DMS53 (cell line): ENCODE results near the gene IL17D.

Source experiments
- DNase-seq: peaks from one replicate; lab custom pipeline; 2025; lab: John Stamatoyannopoulos, UW

The IL17D gene

DNA sequence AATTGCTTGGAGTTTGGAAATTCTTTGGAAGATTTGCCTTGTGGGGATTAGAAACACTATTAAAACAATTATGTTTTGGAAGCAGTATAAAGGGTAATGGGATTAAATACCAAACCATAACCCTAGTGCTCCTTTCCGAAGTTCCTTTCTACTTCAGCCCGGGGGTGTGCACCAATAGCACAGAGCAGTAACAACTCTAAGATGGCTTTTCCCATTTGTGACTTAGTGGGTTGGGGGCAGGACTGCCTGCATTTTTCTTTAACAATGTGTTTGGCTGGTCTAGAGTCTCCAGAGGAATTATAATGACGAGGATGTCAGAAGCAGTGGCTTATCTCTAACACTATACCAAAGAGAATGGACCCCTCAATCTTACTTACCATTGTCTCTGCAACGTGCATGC, 11.9 kb upstream of the IL17D start:
- DNase-seq, result no peak

DNA sequence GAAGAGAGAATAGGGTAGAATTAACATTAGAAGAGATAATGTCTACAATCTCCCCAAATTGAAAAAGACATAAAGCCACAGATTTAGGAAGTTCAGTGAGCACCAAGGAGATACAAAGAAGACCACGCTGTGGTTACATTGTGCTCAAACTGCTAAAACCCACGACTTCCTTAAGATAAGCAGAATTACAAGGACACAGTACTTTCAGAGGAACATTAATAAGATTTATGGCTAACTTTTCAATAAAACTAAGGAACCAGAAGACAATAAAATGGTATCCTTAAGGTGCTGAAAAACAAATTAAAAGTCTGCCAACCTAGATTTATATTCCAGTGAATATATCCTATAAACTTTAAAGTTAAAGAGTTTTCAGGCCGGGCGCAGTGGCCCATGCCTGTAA, 7.4 kb upstream of the IL17D start:
- no peak for DNase-seq

DNA sequence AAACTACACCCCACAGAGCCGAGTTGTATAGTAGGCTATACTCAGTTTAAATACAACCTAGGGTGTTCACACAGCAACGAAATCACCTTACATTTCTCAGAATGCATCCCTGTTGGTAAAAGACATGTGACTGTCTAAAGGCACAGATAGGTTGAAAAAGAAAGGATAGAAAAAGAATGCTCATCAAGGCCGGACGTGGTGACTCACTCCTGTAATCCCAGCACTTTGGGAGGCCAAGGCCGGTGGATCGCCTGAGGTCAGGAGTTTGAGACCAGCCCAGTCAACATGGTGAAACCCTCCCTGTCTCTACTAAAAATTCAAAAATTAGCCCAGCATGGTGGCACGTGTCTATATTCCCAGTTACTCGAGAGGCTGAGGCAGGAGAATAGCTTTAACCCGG, 3.8 kb upstream of the IL17D start:
- no peak for DNase-seq

DNA sequence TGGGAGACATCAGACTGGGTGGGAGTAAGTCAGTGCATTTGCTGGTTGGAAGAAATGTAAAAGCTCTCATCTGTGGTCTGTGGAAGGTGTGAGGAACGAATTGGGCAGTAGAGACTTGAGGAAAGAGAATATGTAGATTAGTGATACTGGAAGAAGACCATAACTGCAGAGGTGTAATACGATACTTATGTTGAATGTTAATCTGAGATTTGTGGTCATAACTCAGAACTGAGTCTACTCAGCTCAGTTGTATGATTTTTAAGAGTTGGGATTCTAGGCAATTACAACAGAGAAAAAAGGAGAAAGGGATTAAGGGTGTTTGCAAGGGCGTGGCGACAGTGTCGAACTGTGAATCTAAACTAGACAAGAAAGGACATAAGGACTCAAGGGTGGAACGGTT, 3.2 kb upstream of the IL17D start:
- no peak for DNase-seq

DNA sequence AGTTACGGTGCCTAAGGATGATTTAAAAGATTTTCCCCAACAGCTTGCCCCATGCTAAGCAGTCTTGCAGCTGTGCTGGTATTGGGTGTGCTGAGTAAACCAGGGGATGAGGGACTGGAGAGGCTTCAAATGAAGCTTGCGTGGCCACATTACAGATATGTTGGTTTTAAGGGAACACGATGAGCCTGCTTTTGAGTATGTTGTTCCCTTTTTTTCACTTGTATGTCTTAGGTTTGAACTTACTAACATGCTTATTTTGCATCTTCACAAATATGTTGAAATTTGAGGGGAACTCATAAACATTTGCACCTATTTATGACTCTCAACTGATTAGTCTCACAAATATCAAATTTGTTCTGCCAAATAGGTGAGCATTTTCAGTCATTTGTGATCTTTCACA, 2.0 kb upstream of the IL17D start:
- DNase-seq, result no peak

DNA sequence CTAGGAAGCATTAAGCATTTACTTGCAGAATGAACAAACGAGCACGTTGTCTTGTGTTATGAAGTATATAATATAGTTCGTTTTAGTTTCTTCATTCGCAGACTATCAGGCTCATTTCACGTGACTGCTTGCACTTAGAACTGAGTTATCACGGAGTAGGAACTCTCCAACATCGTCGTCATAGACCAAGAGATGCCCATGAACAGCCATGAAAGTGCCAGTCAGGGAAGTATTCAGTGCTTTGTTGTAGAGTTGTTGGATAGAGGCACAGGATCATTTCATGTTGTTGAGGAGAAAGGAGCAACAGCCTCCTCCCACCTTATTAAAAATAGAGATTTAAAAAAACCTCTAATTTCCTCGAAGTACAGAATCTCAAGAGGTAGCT, 977 bp upstream of the IL17D start:
- DNase-seq, result peak; percentile 37

DNA sequence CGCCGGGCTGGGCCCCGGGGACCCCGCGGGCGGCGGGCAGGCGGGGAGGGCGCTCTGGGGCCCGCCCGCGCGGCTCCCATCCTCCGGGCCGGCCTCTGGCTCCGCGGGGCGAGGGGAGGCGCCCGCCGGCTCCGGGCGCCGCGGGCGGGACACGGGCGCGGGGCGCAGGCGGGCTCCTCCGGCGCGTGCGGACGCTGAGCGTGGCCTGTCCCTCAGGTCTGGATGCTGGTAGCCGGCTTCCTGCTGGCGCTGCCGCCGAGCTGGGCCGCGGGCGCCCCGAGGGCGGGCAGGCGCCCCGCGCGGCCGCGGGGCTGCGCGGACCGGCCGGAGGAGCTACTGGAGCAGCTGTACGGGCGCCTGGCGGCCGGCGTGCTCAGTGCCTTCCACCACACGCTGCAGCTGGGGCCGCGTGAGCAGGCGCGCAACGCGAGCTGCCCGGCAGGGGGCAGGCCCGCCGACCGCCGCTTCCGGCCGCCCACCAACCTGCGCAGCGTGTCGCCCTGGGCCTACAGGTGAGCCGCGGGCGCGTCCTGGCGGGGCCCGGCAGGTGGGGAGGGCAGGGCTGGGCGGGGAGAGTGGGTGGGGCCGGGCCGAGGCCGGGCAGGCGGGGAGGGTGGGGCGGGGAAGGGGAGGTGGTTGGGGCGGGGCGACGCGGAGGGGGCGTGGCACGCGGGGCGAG, 420 bp downstream of the IL17D start:
- peak; percentile 97 for DNase-seq

DNA sequence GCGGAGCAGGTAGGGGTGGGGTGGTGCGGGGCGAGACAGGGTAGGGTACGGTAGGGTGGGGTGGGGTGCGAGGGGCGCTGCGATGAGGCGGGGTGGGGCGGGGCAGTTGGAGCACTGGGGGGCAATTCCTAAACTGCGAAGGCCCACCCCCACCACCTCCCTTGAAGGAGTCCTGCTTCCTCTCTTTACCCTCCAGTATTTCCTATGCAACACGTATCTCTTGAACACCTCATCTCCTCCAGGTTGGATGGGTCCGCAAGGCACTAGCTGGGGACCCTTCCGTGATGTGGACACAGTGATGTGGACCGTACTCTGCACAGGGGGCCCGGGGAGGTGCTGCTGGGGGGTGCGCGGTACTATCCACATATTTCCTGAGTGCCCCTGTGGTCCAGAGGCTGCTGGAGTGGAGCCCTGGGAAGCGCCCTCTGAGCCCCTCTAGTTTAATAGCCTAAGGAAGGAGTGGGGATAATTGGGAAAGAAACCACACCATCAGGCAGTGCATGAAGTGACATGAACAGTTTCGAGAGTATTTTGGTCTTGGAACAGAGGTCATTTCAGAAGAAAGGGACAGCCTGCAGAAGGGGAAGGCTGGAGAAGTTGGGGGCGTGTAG, 1.1 kb downstream of the IL17D start:
- DNase-seq, result no peak

DNA sequence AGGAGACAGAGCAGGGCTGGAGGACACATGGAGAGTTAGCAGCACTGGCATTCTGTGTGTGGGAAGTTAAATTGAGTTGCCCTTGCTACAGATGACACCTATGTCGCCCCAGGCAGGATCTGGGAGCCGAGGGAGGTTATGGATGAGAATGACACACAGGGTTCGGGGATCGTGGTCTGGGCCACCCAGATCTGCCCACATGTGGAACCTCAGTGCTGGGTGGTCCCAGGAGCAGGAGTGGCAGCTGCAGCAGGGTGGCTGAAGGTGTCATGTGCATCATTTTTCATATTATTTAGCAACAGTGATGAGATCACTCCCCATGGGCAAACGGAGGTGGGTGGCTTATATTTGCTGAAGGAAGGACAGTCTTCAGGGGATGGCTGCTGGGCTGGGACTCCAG, 3.2 kb downstream of the IL17D start:
- DNase-seq, result no peak

DNA sequence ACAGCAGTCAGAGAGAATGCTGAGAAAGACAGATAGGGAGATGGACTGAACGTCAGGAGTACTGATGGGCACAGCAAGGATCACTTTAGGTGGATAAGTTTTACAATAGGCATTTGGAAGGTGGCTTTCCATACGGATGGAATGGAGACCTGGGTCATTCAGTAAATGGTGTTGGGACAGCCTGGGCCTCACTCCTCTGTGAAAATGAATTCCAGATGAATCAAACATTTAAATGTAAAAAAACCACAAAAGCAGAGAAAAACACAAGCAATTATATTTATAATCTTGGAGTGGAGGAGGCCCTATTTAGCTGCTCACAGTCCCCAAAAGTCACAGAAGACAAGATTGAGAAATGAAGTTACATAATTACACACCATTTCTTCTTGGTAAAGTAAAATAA, 4.7 kb downstream of the IL17D start:
- DNase-seq, result no peak

DNA sequence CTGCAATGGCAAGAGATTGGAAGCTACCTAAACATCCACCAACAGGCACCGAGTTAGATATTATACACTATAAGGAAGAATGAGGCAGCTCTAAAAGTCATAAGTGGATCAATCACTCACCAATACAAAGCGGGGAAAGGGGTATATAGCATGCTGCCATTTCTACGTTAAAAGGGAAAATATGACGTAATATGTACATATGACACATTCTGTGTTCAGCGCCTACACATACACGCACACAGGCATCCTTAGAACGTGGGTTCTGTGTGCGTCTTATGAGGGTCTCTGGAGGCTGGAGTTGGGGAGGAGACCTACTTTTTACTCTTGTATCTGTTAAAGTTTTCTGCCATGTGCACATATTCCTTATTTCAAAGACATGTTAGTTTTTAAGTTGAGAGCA, 5.9 kb downstream of the IL17D start:
- DNase-seq, result no peak

DNA sequence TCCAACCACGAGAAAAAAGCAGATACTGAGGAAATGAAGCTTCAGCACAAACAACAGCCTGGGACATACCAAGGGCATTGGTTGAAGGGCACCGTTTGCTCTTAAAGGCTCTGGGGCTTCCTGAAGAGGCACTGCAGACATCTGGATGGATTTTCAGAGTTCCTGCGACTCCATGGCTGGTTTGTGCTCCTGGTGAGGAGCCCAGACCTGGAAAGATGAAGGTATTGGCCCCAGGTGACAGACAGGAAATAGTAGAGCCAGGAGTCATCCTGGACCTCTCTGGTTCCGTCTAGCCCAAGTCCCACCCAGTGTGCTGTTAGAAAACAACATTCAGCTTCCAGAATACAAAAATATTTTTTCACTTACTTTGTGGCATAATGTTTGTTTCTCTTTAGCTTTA, 6.3 kb downstream of the IL17D start:
- DNase-seq, result no peak

DNA sequence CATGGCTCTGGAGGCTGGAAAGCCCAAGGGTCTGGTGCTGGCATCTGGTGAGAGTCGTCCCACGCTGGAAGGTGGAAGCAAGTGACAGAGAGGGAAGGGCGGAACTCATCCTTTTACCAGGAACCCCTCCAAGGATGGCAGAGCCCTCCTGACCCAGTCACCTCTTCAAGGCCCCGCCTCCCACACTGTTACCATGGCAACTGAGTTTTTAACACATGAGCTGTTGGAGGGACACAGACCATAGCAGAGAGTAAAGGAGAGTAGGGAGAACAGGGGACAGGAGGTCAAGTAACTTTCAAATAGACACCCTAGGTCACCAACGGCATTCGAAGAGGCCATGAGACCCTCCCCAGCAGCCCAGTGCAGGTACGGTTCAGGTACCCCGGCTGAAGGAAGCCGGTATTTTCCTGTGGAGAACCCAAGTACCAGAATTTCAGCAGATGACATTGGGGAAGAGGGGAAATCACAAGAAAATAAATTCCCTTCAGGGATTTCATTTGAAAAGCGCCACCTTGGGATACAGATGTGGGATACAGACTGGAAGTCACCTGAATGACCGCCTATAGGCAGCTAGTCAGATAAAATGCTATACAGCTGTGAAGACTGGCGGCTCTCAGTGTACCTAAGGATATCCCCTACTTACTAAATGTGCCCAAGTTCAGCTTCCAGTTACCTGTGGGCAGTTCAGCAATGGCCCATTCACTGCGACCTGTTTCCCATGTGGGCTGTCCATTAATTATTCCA, 8.0 kb downstream of the IL17D start:
- DNase-seq, result peak; percentile 56

DNA sequence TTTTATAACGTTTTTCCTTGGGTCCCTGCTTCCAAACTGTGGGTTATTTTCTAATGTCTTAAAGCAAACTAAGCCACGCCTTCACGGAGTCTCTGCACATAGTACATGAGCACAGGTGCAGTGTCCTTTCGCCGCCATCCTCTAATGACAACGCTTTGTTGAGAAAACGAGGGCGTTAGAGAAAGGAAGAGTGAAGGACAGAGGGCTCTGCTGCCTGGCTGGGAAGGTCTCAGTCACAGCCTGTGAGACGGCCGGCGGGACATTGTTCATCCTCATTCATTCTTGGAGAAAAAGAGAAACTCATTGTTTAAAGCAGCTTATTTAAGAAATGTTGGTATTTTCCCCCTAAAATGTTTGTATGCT, 9.5 kb downstream of the IL17D start:
- peak; percentile 51 for DNase-seq

DNA sequence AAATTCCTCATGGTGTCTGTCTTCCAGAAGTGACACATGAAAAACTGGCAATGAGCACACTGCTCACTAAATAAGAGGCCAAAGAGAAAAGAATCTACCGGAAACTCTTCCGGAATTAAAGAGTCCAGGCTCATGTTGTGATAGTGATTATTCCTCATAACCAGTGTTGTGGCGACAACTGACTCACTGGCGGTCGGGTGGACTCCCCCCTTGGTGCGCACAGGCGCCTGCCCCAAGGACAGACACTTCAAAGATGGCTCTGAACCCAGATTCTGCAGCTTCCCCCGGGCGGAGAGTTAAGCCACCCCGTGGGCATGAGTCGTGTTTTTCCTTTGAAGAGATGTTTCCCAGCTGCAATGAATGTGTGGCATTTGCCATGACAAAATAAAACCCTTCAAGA, 10.3 kb downstream of the IL17D start:
- no peak for DNase-seq

DNA sequence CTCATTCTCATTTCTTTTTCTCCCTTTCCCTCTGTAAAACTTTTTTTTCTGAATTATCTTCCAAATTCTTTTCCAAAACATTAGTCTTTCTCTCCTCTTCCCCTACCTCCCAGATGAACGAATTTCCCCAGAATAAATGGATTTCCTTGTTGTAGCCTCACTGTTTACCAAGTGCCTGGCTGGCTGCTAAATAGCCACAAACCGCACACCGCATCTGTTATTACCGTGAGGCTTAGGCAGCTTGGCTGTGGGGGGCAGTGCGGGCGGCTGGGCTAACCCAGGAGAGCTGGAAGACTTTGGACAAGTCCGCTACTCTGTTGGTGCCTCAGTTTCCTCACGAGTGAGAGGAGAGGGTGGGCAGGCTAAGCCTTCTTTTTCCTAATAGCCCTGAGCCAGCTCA, 10.7 kb downstream of the IL17D start:
- DNase-seq, result no peak

DNA sequence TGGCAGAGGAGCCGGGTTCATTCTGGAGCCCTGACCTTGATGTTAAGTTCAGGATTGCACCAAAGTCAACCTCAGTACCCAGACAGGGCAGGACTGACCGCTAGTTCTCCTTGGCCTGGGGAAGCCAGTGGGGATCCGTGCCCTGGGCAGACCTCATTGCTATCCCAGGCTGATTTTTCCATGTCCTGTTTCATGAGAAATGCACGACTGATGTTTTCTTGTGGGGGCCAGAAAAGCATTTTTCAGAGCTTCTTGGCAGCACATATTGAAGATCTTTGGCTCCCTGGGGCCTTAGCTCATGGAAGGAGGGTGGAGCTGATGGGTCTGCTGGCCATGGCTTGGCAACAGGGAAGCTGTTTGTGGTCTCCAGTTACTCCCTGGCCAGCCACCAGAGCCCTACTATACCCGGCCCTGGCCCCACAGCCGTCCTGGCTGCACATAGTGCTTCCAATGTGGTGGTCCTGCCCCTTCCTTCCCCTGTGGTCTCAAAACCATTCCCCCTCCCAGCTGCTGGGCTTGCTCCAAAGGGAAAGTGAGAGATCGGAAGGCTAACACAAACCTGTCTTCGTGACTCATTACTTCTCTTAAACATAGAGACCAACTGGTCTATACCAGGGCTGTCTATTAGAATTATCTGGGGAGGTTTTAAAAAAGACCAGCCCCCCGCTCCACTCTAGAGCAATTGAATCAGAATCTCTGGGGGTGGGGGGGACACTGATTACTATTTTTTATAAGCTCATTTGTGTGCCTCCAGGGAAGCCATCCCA, 11.2 kb downstream of the IL17D start:
- DNase-seq, result no peak

DNA sequence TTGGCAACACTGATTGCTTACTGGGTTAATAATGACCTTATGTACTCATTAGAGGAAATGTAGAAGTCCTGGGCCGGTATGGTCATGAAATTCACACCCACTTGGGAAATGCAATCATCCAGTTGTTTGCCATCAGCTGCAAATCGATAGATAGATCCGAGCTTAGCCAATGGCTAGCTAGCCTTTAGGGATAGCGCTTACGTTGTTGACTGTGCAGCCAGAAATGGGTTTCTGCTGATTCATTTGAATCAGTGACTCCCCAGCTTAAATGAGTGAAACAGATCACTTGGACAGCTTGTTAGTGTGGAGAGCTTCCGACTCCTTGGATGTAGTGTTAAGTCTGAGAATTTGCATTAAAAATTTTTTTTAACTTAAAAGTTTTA, 11.8 kb downstream of the IL17D start:
- no peak for DNase-seq

DNA sequence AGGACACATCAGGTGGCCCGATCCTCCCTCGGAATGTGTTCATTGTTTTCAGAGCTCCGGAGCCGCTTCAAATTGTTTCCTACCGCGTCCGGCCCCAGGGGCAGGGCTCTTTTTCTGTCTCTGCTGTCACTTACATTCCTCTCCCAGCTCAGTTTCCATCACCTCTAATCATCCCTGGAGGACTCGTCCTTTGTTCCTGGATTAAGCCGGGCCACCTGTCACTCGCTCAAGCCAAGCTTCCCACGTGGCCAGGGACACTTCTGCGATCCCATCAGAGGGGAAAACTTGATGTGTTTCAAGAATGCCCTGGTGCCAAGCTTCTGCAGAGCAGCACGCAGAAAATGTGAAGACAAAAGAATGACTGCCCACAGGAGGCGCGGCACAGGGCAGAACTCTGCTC, 13.5 kb downstream of the IL17D start:
- DNase-seq, result peak; percentile 80

DNA sequence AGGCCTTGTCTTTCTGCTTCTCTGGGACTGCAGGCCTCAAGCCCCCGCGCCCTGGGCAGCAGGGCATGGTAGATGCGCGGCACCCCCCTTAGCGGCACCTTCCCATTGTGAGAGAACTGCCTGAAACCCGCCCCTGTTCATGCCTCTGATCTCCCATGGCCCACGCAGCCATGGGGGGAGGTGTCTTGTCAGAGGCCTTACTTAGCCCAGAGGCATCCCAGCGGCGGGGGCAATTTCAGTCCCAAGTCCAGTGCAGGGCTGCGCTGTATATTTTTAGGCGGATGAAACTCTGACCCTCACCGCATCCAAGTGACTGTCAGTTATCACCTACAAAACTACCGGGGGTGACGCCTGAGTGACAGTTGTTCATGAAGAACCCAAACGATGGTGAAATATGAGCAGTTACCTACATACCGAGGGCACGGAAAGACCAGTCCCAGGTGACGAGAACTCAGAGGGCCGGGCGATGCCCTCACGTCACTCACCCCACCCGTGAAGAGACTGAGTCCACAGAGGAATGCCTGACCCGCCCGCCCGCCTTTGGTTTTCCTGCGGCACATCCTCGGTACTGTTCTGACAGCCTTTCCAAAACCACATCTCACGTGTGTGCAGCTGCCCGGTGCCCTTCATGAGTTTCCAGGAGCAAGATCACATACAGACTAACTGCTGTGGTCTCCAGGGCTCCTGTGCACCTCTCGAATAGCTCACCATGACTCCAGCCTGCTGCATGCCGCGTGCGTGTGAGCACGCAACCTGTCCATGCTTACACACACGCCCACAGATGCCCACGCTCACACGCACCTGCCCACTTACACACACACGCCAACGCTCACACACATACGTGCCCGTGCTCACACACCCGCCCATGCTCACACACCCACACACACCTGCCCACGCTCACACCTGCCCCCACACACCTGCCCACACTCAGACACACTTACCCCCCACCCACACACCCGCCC, 14.4 kb downstream of the IL17D start:
- DNase-seq, result peak; percentile 18

DNA sequence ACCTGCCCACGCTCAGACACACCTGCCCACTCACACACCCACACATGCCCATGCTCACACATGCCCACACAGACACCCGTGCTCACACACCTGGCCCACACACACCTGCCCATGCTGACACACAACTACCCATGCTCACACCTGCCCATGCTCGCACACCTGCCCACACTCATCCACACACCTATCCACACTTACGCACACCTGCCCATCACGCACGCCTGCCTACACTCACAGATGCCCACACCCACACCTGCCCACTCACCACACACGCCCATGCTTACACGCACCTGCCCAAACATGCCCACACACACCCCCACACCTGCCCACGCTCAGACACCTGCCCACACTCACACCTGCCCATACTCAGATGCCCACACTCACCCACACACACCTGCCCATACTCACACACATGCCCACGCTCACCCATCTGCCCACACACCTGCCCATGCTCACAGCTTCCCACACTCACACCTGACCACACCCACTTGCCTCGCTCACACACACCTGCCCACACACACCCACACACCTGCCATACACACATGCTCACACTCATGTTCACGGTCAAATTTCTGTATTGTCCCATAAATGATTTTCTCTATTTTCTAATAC, 15.6 kb downstream of the IL17D start:
- peak; percentile 20 for DNase-seq
